PC-3 (cell line): ENCODE results near the gene ZNF316.

Source experiments
- EZH2 ChIP-seq: fragments of 300-600 bp; sonication (generic); IDR thresholded peaks from one replicate; pipeline ENCODE4 v1.6.1; 2017; ENCODE audit warnings: antibody characterized with exemption, mild to moderate bottlenecking, low read length; ENCODE audit not compliant: unreplicated experiment
- TF ChIP-seq, protein P1 (sequence below): fragments of 300-600 bp; sonication (generic); conservative IDR thresholded peaks from 2 replicates; pipeline ENCODE4 v1.5.1; 2017; ENCODE audit warnings: antibody characterized with exemption, low read depth, mild to moderate bottlenecking, low read length

DNA sequence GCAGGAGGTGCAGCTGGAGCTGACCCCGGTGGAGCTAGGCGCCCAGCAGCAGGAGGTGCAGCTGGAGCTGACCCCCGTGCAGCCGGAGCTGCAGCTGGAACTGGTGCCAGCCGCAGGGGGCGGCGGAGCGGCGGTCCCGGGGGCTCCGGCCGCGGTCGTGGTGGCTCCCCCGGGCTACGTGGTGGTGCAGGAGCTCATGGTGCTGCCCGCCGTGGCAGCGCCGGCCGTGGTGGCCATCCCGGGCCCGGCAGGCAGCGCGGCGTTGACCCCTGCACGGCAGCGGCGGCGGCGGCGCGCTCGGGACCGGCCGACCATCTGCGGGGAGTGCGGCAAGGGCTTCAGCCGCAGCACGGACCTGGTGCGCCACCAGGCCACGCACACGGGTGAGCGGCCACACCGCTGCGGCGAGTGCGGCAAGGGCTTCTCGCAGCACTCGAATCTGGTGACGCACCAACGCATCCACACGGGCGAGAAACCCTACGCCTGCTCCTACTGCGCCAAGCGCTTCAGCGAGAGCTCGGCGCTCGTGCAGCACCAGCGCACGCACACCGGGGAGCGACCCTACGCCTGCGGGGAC lies 14.9 kb upstream of the ZNF316 start:
- TF ChIP-seq, protein P1, sequence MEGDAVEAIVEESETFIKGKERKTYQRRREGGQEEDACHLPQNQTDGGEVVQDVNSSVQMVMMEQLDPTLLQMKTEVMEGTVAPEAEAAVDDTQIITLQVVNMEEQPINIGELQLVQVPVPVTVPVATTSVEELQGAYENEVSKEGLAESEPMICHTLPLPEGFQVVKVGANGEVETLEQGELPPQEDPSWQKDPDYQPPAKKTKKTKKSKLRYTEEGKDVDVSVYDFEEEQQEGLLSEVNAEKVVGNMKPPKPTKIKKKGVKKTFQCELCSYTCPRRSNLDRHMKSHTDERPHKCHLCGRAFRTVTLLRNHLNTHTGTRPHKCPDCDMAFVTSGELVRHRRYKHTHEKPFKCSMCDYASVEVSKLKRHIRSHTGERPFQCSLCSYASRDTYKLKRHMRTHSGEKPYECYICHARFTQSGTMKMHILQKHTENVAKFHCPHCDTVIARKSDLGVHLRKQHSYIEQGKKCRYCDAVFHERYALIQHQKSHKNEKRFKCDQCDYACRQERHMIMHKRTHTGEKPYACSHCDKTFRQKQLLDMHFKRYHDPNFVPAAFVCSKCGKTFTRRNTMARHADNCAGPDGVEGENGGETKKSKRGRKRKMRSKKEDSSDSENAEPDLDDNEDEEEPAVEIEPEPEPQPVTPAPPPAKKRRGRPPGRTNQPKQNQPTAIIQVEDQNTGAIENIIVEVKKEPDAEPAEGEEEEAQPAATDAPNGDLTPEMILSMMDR = no peak
- no peak for TF ChIP-seq EZH2
